ENCODE measurements around the gene AKAP13.

GRCh38 chr15:85752124-85752475 lies 371.7 kb downstream of the AKAP13 start:
- TF ChIP-seq CTCF (IDR thresholded peaks at IDR 0.05): no peak
- TF ChIP-seq POLR2A (IDR thresholded peaks at IDR 0.05): no peak
- no peak for TF ChIP-seq POLR2AphosphoS5 (IDR thresholded peaks at IDR 0.05)

Data from breast epithelium (tissue), 3 donors.